GM23338 (cell line): ENCODE data around the gene GP9. TPM values are rescaled to one million over a fixed set of nuclear protein-coding genes. Genes with fewer than 3 reads are reported as not detected.

Source experiments
- ATAC-seq: fragments of 200-7000 bp; cut with Tn5 transposase; 3 replicates; pipeline ENCODE4 v1.9.1; 2020
- DNase-seq: peaks from one replicate; pipeline ENCODE4 v3.0.0-alpha.2; 2015; ENCODE audit warnings: low spot score
- H2AFZ ChIP-seq: fragments of 200-600 bp; sonication (generic); 2 replicates; pipeline ENCODE4 v1.8.0; 2016; ENCODE audit warnings: antibody characterized with exemption, mild to moderate bottlenecking, moderate library complexity
- H3F3A ChIP-seq: fragments of 200-600 bp; sonication (generic); replicated peaks from 2 replicates; pipeline ENCODE4 v1.8.0; 2017; ENCODE audit warnings: antibody characterized with exemption, mixed run types, low read depth
- H3K27ac ChIP-seq: fragments of 200-600 bp; sonication (generic); 2 replicates; pipeline ENCODE4 v1.6.1; 2016; ENCODE audit warnings: low read depth
- H3K27me3 ChIP-seq: fragments of 200-600 bp; sonication (generic); 2 replicates; pipeline ENCODE4 v1.8.0; 2016; ENCODE audit warnings: mild to moderate bottlenecking, mixed run types, moderate library complexity; ENCODE audit not compliant: insufficient read depth
- H3K36me3 ChIP-seq: fragments of 200-600 bp; sonication (generic); 2 replicates; pipeline ENCODE4 v1.8.0; 2016; ENCODE audit warnings: mild to moderate bottlenecking; ENCODE audit not compliant: insufficient read depth
- H3K4me1 ChIP-seq: fragments of 200-600 bp; sonication (generic); 2 replicates; pipeline ENCODE4 v1.8.0; 2016; ENCODE audit warnings: mild to moderate bottlenecking, moderate library complexity; ENCODE audit not compliant: insufficient read depth
- H3K4me2 ChIP-seq: fragments of 200-600 bp; sonication (generic); 2 replicates; pipeline ENCODE4 v1.7.1; 2017; ENCODE audit warnings: mixed run types
- H3K4me3 ChIP-seq: fragments of 200-600 bp; sonication (generic); 2 replicates; pipeline ENCODE4 v1.6.1; 2016; ENCODE audit warnings: mixed run types
- H3K79me2 ChIP-seq: fragments of 200-600 bp; sonication (generic); replicated peaks from 2 replicates; pipeline ENCODE4 v1.8.0; 2017; ENCODE audit warnings: mild to moderate bottlenecking; ENCODE audit not compliant: insufficient read depth
- H3K9me2 ChIP-seq: fragments of 200-600 bp; sonication (generic); 2 replicates; pipeline ENCODE4 v1.8.0; 2017; ENCODE audit not compliant: insufficient read depth
- H4K20me1 ChIP-seq: fragments of 200-600 bp; sonication (generic); replicated peaks from 2 replicates; pipeline ENCODE4 v1.8.0; 2017; ENCODE audit warnings: mild to moderate bottlenecking; ENCODE audit not compliant: insufficient read depth
- H3K27ac Mint-ChIP-seq: 2 replicates; pipeline ENCODE4 v1.8.0; 2020; ENCODE audit warnings: inconsistent platforms, mild to moderate bottlenecking, moderate library complexity, mixed read lengths
- H3K27me3 Mint-ChIP-seq: 3 replicates; pipeline ENCODE4 v1.8.0; 2022; ENCODE audit warnings: low read depth, mild to moderate bottlenecking, moderate library complexity, mixed read lengths, inconsistent platforms; ENCODE audit not compliant: insufficient read depth, poor library complexity
- H3K36me3 Mint-ChIP-seq: 3 replicates; pipeline ENCODE4 v1.8.0; 2021; ENCODE audit warnings: low read depth, mild to moderate bottlenecking, inconsistent platforms, moderate library complexity, mixed read lengths
- H3K4me1 Mint-ChIP-seq: 3 replicates; pipeline ENCODE4 v1.8.0; 2020; ENCODE audit warnings: mild to moderate bottlenecking, inconsistent platforms, mixed read lengths
- H3K4me3 Mint-ChIP-seq: 3 replicates; pipeline ENCODE4 v1.8.0; 2021; ENCODE audit warnings: moderate library complexity, mild to moderate bottlenecking, inconsistent platforms, mixed read lengths
- H3K9me3 Mint-ChIP-seq: 3 replicates; pipeline ENCODE4 v1.8.0; 2020; ENCODE audit warnings: moderate library complexity, mild to moderate bottlenecking, inconsistent platforms, mixed read lengths
- CREB1 ChIP-seq: fragments of 250-450 bp; sonication (Bioruptor Pico); IDR thresholded peaks from 2 replicates; pipeline ENCODE4 v1.5.0; 2020; ENCODE audit warnings: low read depth, mild to moderate bottlenecking, moderate library complexity
- EZH2 ChIP-seq: fragments of 200-600 bp; sonication (generic); IDR thresholded peaks from one replicate; pipeline ENCODE4 v1.8.0; 2017; ENCODE audit warnings: antibody characterized with exemption, mild to moderate bottlenecking, low read depth; ENCODE audit not compliant: unreplicated experiment
- EZH2phosphoT487 ChIP-seq: fragments of 200-600 bp; sonication (generic); IDR thresholded peaks from one replicate; pipeline ENCODE4 v1.8.1; 2018; ENCODE audit warnings: antibody characterized with exemption; ENCODE audit not compliant: unreplicated experiment
- JUNB ChIP-seq: IDR thresholded peaks from one replicate; pipeline ENCODE4 v1.6.1; 2016; ENCODE audit warnings: antibody characterized with exemption; ENCODE audit not compliant: unreplicated experiment
- NANOG ChIP-seq: IDR thresholded peaks from 2 replicates; pipeline ENCODE4 v1.6.1; 2016; ENCODE audit warnings: antibody characterized with exemption, borderline replicate concordance
- POLR2AphosphoS5 ChIP-seq: IDR thresholded peaks from 2 replicates; pipeline ENCODE4 v1.6.1; 2016; ENCODE audit warnings: antibody characterized with exemption, low read depth
- STAT1 ChIP-seq: IDR thresholded peaks from one replicate; pipeline ENCODE4 v1.6.1; 2016; ENCODE audit warnings: antibody characterized with exemption; ENCODE audit not compliant: unreplicated experiment
- ZNF114 ChIP-seq: fragments of 250-450 bp; sonication (Bioruptor Pico); IDR thresholded peaks from 2 replicates; pipeline ENCODE4 v1.5.0; 2020; ENCODE audit warnings: mild to moderate bottlenecking, moderate library complexity
- ZNF331 ChIP-seq: fragments of 250-450 bp; sonication (Bioruptor Pico); IDR thresholded peaks from 2 replicates; pipeline ENCODE4 v1.5.0; 2020; ENCODE audit warnings: low read depth, mild to moderate bottlenecking, moderate library complexity
- polyA plus RNA-seq: library from polyadenylated mRNA; unstranded; fragments of >200 nt; fragmentation: Nextera tagmentation; extraction: Ambion mirVana; gene quantifications from 2 replicates; pipeline ENCODE4 v1.2.1, GENCODE V29; 2016
- total RNA-seq: library from RNA; depleted of rRNA; stranded (reverse); fragments of >200 nt; shearing (Covaris generic); gene quantifications from 2 replicates; pipeline ENCODE4 v1.2.3, GENCODE V29; 2014
- TF ChIP-seq, protein P1 (sequence below): IDR thresholded peaks from 2 replicates; pipeline ENCODE4 v1.6.1; 2016; ENCODE audit warnings: antibody characterized with exemption
- TF ChIP-seq, protein P2 (sequence below): fragments of 250-450 bp; sonication (Bioruptor Pico); IDR thresholded peaks from 2 replicates; pipeline ENCODE4 v1.5.0; 2020; ENCODE audit warnings: mild to moderate bottlenecking, moderate library complexity
- TF ChIP-seq, protein P3 (sequence below): IDR thresholded peaks from one replicate; pipeline ENCODE4 v1.6.1; 2018; ENCODE audit warnings: antibody characterized with exemption; ENCODE audit not compliant: unreplicated experiment
- TF ChIP-seq, protein P4 (sequence below), 2 experiments: fragments of 200-600 bp in 1 of 2; sonication (generic) in 1 of 2; conservative IDR thresholded peaks; 2 replicates each; pipeline versions ENCODE4 v1.5.1 to v1.6.1; 2016 to 2017; ENCODE audit warnings: antibody characterized with exemption in 2 of 2, low read depth in 2 of 2, mild to moderate bottlenecking in 2 of 2, moderate library complexity in 1 of 2

GP9 gene
- total and polyA plus RNA-seq, 2 experiments from 2014 or later: not detected

DNA sequence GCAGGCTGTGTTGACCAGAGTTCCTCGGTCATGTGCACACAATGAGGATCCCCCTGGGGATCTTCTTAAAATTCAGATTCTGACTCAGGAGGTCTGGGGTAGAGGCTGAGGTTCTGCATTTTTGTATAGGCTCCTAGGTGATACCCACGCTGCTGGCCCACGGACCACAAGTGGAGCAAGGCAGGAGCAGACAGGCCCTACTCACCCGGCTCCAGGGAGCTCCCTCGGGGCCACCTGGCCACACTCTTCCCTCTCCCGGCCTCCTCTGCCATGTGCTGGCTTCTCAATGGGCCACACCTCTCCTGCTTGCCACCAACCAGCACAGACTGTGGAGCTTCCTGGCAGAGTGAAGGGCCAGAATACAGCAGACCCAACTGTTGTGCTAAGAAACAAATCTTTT is 23.9 kb downstream of the GP9 start:
- Mint-ChIP-seq H3K4me3 (no peak overlapping the region), H3K4me1 (no peaks in the 10 kb centered on the region), H3K9me3 (no peaks in the 10 kb centered on the region), H3K36me3 (no peaks in the 10 kb centered on the region), H3K27me3 (peaks cover 6% of the 10 kb centered on the region), H3K27ac (no peak overlapping the region)
- Histone ChIP-seq H3K79me2 (no peaks in the 10 kb centered on the region), H3K4me1 (no peaks in the 10 kb centered on the region), H3K27me3 (no peaks in the 10 kb centered on the region), H3K4me2 (no peak overlapping the region), H3K4me3 (no peak overlapping the region), H4K20me1 (no peaks in the 10 kb centered on the region), H3K27ac (no peak overlapping the region), H3K36me3 (no peaks in the 10 kb centered on the region), H3F3A (no peaks in the 10 kb centered on the region), H3K9me2 (no peaks in the 10 kb centered on the region), H2AFZ (no peak overlapping the region)
- TF ChIP-seq POLR2AphosphoS5 (no peak), EZH2 (no peak), NANOG (no peak), ZNF331 (CRISPR knock-in tag) (no peak), CREB1 (CRISPR knock-in tag) (no peak), STAT1 (no peak), ZNF114 (no peak), EZH2phosphoT487 (no peak), JUNB (no peak)
- TF ChIP-seq, protein P1, sequence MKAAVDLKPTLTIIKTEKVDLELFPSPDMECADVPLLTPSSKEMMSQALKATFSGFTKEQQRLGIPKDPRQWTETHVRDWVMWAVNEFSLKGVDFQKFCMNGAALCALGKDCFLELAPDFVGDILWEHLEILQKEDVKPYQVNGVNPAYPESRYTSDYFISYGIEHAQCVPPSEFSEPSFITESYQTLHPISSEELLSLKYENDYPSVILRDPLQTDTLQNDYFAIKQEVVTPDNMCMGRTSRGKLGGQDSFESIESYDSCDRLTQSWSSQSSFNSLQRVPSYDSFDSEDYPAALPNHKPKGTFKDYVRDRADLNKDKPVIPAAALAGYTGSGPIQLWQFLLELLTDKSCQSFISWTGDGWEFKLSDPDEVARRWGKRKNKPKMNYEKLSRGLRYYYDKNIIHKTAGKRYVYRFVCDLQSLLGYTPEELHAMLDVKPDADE: no peak
- TF ChIP-seq, protein P2, sequence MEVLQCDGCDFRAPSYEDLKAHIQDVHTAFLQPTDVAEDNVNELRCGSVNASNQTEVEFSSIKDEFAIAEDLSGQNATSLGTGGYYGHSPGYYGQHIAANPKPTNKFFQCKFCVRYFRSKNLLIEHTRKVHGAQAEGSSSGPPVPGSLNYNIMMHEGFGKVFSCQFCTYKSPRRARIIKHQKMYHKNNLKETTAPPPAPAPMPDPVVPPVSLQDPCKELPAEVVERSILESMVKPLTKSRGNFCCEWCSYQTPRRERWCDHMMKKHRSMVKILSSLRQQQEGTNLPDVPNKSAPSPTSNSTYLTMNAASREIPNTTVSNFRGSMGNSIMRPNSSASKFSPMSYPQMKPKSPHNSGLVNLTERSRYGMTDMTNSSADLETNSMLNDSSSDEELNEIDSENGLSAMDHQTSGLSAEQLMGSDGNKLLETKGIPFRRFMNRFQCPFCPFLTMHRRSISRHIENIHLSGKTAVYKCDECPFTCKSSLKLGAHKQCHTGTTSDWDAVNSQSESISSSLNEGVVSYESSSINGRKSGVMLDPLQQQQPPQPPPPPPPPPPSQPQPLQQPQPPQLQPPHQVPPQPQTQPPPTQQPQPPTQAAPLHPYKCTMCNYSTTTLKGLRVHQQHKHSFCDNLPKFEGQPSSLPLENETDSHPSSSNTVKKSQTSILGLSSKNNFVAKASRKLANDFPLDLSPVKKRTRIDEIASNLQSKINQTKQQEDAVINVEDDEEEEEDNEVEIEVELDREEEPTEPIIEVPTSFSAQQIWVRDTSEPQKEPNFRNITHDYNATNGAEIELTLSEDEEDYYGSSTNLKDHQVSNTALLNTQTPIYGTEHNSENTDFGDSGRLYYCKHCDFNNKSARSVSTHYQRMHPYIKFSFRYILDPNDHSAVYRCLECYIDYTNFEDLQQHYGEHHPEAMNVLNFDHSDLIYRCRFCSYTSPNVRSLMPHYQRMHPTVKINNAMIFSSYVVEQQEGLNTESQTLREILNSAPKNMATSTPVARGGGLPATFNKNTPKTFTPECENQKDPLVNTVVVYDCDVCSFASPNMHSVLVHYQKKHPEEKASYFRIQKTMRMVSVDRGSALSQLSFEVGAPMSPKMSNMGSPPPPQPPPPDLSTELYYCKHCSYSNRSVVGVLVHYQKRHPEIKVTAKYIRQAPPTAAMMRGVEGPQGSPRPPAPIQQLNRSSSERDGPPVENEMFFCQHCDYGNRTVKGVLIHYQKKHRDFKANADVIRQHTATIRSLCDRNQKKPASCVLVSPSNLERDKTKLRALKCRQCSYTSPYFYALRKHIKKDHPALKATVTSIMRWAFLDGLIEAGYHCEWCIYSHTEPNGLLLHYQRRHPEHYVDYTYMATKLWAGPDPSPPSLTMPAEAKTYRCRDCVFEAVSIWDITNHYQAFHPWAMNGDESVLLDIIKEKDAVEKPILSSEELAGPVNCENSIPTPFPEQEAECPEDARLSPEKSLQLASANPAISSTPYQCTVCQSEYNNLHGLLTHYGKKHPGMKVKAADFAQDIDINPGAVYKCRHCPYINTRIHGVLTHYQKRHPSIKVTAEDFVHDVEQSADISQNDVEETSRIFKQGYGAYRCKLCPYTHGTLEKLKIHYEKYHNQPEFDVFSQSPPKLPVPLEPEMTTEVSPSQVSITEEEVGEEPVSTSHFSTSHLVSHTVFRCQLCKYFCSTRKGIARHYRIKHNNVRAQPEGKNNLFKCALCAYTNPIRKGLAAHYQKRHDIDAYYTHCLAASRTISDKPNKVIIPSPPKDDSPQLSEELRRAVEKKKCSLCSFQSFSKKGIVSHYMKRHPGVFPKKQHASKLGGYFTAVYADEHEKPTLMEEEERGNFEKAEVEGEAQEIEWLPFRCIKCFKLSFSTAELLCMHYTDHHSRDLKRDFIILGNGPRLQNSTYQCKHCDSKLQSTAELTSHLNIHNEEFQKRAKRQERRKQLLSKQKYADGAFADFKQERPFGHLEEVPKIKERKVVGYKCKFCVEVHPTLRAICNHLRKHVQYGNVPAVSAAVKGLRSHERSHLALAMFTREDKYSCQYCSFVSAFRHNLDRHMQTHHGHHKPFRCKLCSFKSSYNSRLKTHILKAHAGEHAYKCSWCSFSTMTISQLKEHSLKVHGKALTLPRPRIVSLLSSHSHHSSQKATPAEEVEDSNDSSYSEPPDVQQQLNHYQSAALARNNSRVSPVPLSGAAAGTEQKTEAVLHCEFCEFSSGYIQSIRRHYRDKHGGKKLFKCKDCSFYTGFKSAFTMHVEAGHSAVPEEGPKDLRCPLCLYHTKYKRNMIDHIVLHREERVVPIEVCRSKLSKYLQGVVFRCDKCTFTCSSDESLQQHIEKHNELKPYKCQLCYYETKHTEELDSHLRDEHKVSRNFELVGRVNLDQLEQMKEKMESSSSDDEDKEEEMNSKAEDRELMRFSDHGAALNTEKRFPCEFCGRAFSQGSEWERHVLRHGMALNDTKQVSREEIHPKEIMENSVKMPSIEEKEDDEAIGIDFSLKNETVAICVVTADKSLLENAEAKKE (CRISPR knock-in tag): no peak
- TF ChIP-seq, protein P3, sequence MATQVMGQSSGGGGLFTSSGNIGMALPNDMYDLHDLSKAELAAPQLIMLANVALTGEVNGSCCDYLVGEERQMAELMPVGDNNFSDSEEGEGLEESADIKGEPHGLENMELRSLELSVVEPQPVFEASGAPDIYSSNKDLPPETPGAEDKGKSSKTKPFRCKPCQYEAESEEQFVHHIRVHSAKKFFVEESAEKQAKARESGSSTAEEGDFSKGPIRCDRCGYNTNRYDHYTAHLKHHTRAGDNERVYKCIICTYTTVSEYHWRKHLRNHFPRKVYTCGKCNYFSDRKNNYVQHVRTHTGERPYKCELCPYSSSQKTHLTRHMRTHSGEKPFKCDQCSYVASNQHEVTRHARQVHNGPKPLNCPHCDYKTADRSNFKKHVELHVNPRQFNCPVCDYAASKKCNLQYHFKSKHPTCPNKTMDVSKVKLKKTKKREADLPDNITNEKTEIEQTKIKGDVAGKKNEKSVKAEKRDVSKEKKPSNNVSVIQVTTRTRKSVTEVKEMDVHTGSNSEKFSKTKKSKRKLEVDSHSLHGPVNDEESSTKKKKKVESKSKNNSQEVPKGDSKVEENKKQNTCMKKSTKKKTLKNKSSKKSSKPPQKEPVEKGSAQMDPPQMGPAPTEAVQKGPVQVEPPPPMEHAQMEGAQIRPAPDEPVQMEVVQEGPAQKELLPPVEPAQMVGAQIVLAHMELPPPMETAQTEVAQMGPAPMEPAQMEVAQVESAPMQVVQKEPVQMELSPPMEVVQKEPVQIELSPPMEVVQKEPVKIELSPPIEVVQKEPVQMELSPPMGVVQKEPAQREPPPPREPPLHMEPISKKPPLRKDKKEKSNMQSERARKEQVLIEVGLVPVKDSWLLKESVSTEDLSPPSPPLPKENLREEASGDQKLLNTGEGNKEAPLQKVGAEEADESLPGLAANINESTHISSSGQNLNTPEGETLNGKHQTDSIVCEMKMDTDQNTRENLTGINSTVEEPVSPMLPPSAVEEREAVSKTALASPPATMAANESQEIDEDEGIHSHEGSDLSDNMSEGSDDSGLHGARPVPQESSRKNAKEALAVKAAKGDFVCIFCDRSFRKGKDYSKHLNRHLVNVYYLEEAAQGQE: no peak
- TF ChIP-seq, protein P4, sequence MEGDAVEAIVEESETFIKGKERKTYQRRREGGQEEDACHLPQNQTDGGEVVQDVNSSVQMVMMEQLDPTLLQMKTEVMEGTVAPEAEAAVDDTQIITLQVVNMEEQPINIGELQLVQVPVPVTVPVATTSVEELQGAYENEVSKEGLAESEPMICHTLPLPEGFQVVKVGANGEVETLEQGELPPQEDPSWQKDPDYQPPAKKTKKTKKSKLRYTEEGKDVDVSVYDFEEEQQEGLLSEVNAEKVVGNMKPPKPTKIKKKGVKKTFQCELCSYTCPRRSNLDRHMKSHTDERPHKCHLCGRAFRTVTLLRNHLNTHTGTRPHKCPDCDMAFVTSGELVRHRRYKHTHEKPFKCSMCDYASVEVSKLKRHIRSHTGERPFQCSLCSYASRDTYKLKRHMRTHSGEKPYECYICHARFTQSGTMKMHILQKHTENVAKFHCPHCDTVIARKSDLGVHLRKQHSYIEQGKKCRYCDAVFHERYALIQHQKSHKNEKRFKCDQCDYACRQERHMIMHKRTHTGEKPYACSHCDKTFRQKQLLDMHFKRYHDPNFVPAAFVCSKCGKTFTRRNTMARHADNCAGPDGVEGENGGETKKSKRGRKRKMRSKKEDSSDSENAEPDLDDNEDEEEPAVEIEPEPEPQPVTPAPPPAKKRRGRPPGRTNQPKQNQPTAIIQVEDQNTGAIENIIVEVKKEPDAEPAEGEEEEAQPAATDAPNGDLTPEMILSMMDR (conservative IDR thresholded peaks at IDR 0.05; ENCODE audit: low read depth in 2 of 2): no peak
- DNase-seq (no peak), ATAC-seq (no peak)
